MG63 (cell line): ENCODE data around the gene CRYZL1. TPM values are rescaled to one million over a fixed set of nuclear protein-coding genes. Genes with fewer than 3 reads are reported as not detected.
"Not testable (repeated sequence)": the region's sequence is repeated elsewhere in the genome, so short reads cannot be mapped to it uniquely, and the experiment has no call there.

Source experiments
- DNase-seq: peaks from one replicate; pipeline ENCODE4 v3.0.0-alpha.2; 2020
- H3K27me3 ChIP-seq: fragments of 250-450 bp; sonication (Bioruptor Pico); 2 replicates; pipeline ENCODE4 v1.5.1; 2020; ENCODE audit warnings: mild to moderate bottlenecking, moderate library complexity
- H3K36me3 ChIP-seq: fragments of 250-450 bp; sonication (Bioruptor Pico); 2 replicates; pipeline ENCODE4 v1.5.1; 2020; ENCODE audit warnings: mild to moderate bottlenecking, moderate library complexity
- H3K4me3 ChIP-seq: fragments of 250-450 bp; sonication (Bioruptor Pico); 2 replicates; pipeline ENCODE4 v1.5.1; 2020; ENCODE audit warnings: mild to moderate bottlenecking, moderate library complexity
- H3K9me3 ChIP-seq: fragments of 250-450 bp; sonication (Bioruptor Pico); 2 replicates; pipeline ENCODE4 v1.5.1; 2020; ENCODE audit warnings: mild to moderate bottlenecking, moderate library complexity
- total RNA-seq: library from RNA; depleted of rRNA; stranded (reverse); fragments of >200 nt; shearing (Covaris generic); gene quantifications from 2 replicates; pipeline ENCODE4 v1.2.3, GENCODE V29; 2014; ENCODE audit warnings: low replicate concordance

Gene CRYZL1
- total RNA-seq, 1 experiment from 2014 or later: 7.8 TPM

- Histone ChIP-seq H3K36me3 (peaks cover 24% of the 10 kb centered on the region), H3K4me3 (peak within 1 kb of the TSS; percentile 77), H3K27me3 (no peaks in the 10 kb centered on the region), H3K9me3 (no peaks in the 10 kb centered on the region)
- DNase-seq: peak; percentile 84
Measured at GRCh38 chr21:33588485-33589335, 52.8 kb downstream of the CRYZL1 start, which contains the start of gene DONSON. DONSON (minus strand) TSS chr21:33588684; CDS start chr21:33588641, 43 bp downstream.

GRCh38 chr21:33587792-33588484, 53.6 kb downstream of the CRYZL1 start:
- Histone ChIP-seq H3K4me3 (peak overlapping the region; percentile 77), H3K36me3 (peaks cover 30% of the 10 kb centered on the region), H3K9me3 (no peaks in the 10 kb centered on the region), H3K27me3 (no peaks in the 10 kb centered on the region)
- peak; percentile 53 for DNase-seq

- DNase-seq: no peak
- Histone ChIP-seq H3K9me3 (no peaks in the 10 kb centered on the region), H3K36me3 (peaks cover 39% of the 10 kb centered on the region), H3K4me3 (peak overlapping the region; percentile 77), H3K27me3 (no peaks in the 10 kb centered on the region)
Measured at GRCh38 chr21:33586927-33587326, 54.6 kb downstream of the CRYZL1 start.

- peaks cover 49% of the 10 kb centered on the region for H3K36me3 ChIP-seq
- H3K27me3 ChIP-seq: no peaks in the 10 kb centered on the region
- DNase-seq: no peak
- H3K9me3 ChIP-seq: no peaks in the 10 kb centered on the region
- H3K4me3 ChIP-seq: no peak overlapping the region
Measured at GRCh38 chr21:33584455-33584854, 57.1 kb downstream of the CRYZL1 start.

- Histone ChIP-seq H3K27me3 (no peaks in the 10 kb centered on the region), H3K4me3 (no peak overlapping the region), H3K36me3 (peaks cover 77% of the 10 kb centered on the region), H3K9me3 (no peaks in the 10 kb centered on the region)
- DNase-seq: no peak
Measured at GRCh38 chr21:33578959-33579542, 62.5 kb downstream of the CRYZL1 start.

GRCh38 chr21:33578214-33578613, 63.3 kb downstream of the CRYZL1 start:
- no peaks in the 10 kb centered on the region for H3K27me3 ChIP-seq
- no peak for DNase-seq
- no peak overlapping the region for H3K4me3 ChIP-seq
- H3K36me3 ChIP-seq: peaks cover 80% of the 10 kb centered on the region
- H3K9me3 ChIP-seq: no peaks in the 10 kb centered on the region

GRCh38 chr21:33576741-33577141, 64.8 kb downstream of the CRYZL1 start:
- peaks cover 84% of the 10 kb centered on the region for H3K36me3 ChIP-seq
- not testable (repeated sequence) for DNase-seq

GRCh38 chr21:33572350-33572749, 69.2 kb downstream of the CRYZL1 start:
- H3K36me3 ChIP-seq: peaks cover 96% of the 10 kb centered on the region
- no peaks in the 10 kb centered on the region for H3K9me3 ChIP-seq
- DNase-seq: no peak
- H3K4me3 ChIP-seq: no peak overlapping the region
- H3K27me3 ChIP-seq: no peaks in the 10 kb centered on the region

More at GRCh38 chr21:33576741-33577141, 64.8 kb downstream of the CRYZL1 start:
- H3K27me3 ChIP-seq, H3K4me3 ChIP-seq, H3K9me3 ChIP-seq: not testable (repeated sequence)

- no peaks in the 10 kb centered on the region for H3K9me3 ChIP-seq
- H3K4me3 ChIP-seq: no peak overlapping the region
- H3K36me3 ChIP-seq: peaks cover 98% of the 10 kb centered on the region
- H3K27me3 ChIP-seq: no peaks in the 10 kb centered on the region
- DNase-seq: no peak
Measured at GRCh38 chr21:33569991-33570390, 71.5 kb downstream of the CRYZL1 start.

GRCh38 chr21:33568448-33568847, 73.1 kb downstream of the CRYZL1 start:
- H3K36me3 ChIP-seq: peaks cover 97% of the 10 kb centered on the region
- H3K4me3 ChIP-seq: no peak overlapping the region
- H3K27me3 ChIP-seq: no peaks in the 10 kb centered on the region
- no peak for DNase-seq
- H3K9me3 ChIP-seq: no peaks in the 10 kb centered on the region

- Histone ChIP-seq H3K36me3 (peaks cover 94% of the 10 kb centered on the region), H3K9me3 (no peaks in the 10 kb centered on the region), H3K27me3 (no peaks in the 10 kb centered on the region), H3K4me3 (no peak overlapping the region)
- DNase-seq: no peak
Measured at GRCh38 chr21:33567914-33568313, 73.6 kb downstream of the CRYZL1 start.

GRCh38 chr21:33566514-33566913, 75.0 kb downstream of the CRYZL1 start:
- no peak for DNase-seq
- H3K36me3 ChIP-seq: peaks cover 96% of the 10 kb centered on the region
- no peak overlapping the region for H3K4me3 ChIP-seq
- H3K9me3 ChIP-seq: no peaks in the 10 kb centered on the region
- H3K27me3 ChIP-seq: no peaks in the 10 kb centered on the region

- no peaks in the 10 kb centered on the region for H3K9me3 ChIP-seq
- peaks cover 96% of the 10 kb centered on the region for H3K36me3 ChIP-seq
- DNase-seq: no peak
- no peak overlapping the region for H3K4me3 ChIP-seq
- H3K27me3 ChIP-seq: no peaks in the 10 kb centered on the region
Measured at GRCh38 chr21:33562389-33562788, 79.2 kb downstream of the CRYZL1 start.

- peaks cover 94% of the 10 kb centered on the region for H3K36me3 ChIP-seq
- no peak overlapping the region for H3K4me3 ChIP-seq
- no peaks in the 10 kb centered on the region for H3K9me3 ChIP-seq
- H3K27me3 ChIP-seq: no peaks in the 10 kb centered on the region
- no peak for DNase-seq
Measured at GRCh38 chr21:33561373-33561772, 80.2 kb downstream of the CRYZL1 start.

- DNase-seq: no peak
- Histone ChIP-seq H3K9me3 (no peaks in the 10 kb centered on the region), H3K27me3 (no peaks in the 10 kb centered on the region), H3K36me3 (peaks cover 94% of the 10 kb centered on the region), H3K4me3 (no peak overlapping the region)
Measured at GRCh38 chr21:33560965-33561364, 80.6 kb downstream of the CRYZL1 start.

GRCh38 chr21:33559813-33560212, 81.7 kb downstream of the CRYZL1 start:
- DNase-seq: no peak
- no peaks in the 10 kb centered on the region for H3K27me3 ChIP-seq
- H3K9me3 ChIP-seq: no peaks in the 10 kb centered on the region
- H3K36me3 ChIP-seq: peaks cover 93% of the 10 kb centered on the region
- no peak overlapping the region for H3K4me3 ChIP-seq

GRCh38 chr21:33558777-33559421, 82.6 kb downstream of the CRYZL1 start:
- Histone ChIP-seq H3K27me3 (no peaks in the 10 kb centered on the region), H3K4me3 (no peak overlapping the region), H3K9me3 (no peaks in the 10 kb centered on the region), H3K36me3 (peaks cover 94% of the 10 kb centered on the region)
- DNase-seq: no peak
